Suprapubic skin (tissue), 4 donors: ENCODE data around the gene KSR1. TPM values are rescaled to one million over a fixed set of nuclear protein-coding genes. Genes with fewer than 3 reads are reported as not detected.

Experiments used
- DNase-seq, 2 donors: peaks; one replicate each; pipeline ENCODE4 v3.0.0-alpha.2; 2019; ENCODE audit warnings: low spot score in 2 of 2
- H3K27ac ChIP-seq: fragments of 200-600 bp; sonication (generic); one replicate; pipeline ENCODE4 v1.5.1; 2019
- H3K27me3 ChIP-seq: fragments of 200-600 bp; sonication (generic); one replicate; pipeline ENCODE4 v1.5.1; 2019
- H3K36me3 ChIP-seq: fragments of 200-600 bp; sonication (generic); one replicate; pipeline ENCODE4 v1.5.1; 2019
- H3K4me1 ChIP-seq: fragments of 200-600 bp; sonication (generic); one replicate; pipeline ENCODE4 v1.5.1; 2019
- H3K4me3 ChIP-seq: fragments of 200-600 bp; sonication (generic); one replicate; pipeline ENCODE4 v1.5.1; 2019; ENCODE audit warnings: mild to moderate bottlenecking
- H3K9me3 ChIP-seq: fragments of 200-600 bp; sonication (generic); one replicate; pipeline ENCODE4 v1.5.1; 2019
- CTCF ChIP-seq, 2 donors: fragments of 200-600 bp in 1 of 2; fragments of 450-650 bp in 1 of 2; sonication (generic) in 1 of 2; IDR thresholded peaks; one replicate each; pipeline ENCODE4 v1.5.1; 2016 to 2019; ENCODE audit warnings: antibody characterized with exemption in 2 of 2, mild to moderate bottlenecking in 1 of 2, moderate library complexity in 1 of 2
- EP300 ChIP-seq: sonication (generic); formaldehyde crosslinking; IDR thresholded peaks from one replicate; pipeline ENCODE4 v1.6.1; 2017; ENCODE audit warnings: antibody characterized with exemption
- POLR2A ChIP-seq, 2 donors: fragments of 450-650 bp; IDR thresholded peaks; one replicate each; pipeline ENCODE4 v1.6.1; 2017; ENCODE audit warnings: antibody characterized with exemption in 2 of 2, mild to moderate bottlenecking in 2 of 2, moderate library complexity in 2 of 2
- POLR2AphosphoS5 ChIP-seq, 3 donors: sonication (generic); formaldehyde crosslinking; IDR thresholded peaks; one replicate each; pipeline ENCODE4 v1.6.1; 2017; ENCODE audit warnings: antibody characterized with exemption in 3 of 3
- WGBS: methylation state at CpG from one replicate; pipeline ENCODE4 v1.1.5; 2018; 5-methylcytosine and 5-hydroxymethylcytosine counted together
- total RNA-seq, 4 donors: library from RNA; depleted of rRNA; stranded (reverse); fragments of >200 nt; gene quantifications; one replicate each; pipeline ENCODE4 v1.1.0, GENCODE V29; 2016

Gene KSR1
- total RNA-seq, 4 donors from 2014 or later = 38.1 to 54.0 (median 49.5) TPM

- H3K36me3 ChIP-seq = no peaks in the 10 kb centered on the region
- H3K4me1 ChIP-seq = peaks cover 56% of the 10 kb centered on the region
- no peak overlapping the region for H3K27ac ChIP-seq
- no peak for DNase-seq
- TF ChIP-seq POLR2A (IDR thresholded peaks at IDR 0.05) (no peak), CTCF (IDR thresholded peaks at IDR 0.05) (no peak), POLR2AphosphoS5 (IDR thresholded peaks at IDR 0.05) (no peak), EP300 (no peak)
- H3K9me3 ChIP-seq = no peaks in the 10 kb centered on the region
- 59% methylated on average over 10 of the region's 10 CpGs for WGBS
- H3K4me3 ChIP-seq = no peak overlapping the region
- no peaks in the 10 kb centered on the region for H3K27me3 ChIP-seq
These were observed 18.9 kb downstream of the KSR1 start for GRCh38 chr17:27475070-27475673.

GRCh38 chr17:27475981-27476895 is 20.0 kb downstream of the KSR1 start:
- no peaks in the 10 kb centered on the region for H3K36me3 ChIP-seq
- peaks cover 52% of the 10 kb centered on the region for H3K4me1 ChIP-seq
- no peak for DNase-seq

DNA sequence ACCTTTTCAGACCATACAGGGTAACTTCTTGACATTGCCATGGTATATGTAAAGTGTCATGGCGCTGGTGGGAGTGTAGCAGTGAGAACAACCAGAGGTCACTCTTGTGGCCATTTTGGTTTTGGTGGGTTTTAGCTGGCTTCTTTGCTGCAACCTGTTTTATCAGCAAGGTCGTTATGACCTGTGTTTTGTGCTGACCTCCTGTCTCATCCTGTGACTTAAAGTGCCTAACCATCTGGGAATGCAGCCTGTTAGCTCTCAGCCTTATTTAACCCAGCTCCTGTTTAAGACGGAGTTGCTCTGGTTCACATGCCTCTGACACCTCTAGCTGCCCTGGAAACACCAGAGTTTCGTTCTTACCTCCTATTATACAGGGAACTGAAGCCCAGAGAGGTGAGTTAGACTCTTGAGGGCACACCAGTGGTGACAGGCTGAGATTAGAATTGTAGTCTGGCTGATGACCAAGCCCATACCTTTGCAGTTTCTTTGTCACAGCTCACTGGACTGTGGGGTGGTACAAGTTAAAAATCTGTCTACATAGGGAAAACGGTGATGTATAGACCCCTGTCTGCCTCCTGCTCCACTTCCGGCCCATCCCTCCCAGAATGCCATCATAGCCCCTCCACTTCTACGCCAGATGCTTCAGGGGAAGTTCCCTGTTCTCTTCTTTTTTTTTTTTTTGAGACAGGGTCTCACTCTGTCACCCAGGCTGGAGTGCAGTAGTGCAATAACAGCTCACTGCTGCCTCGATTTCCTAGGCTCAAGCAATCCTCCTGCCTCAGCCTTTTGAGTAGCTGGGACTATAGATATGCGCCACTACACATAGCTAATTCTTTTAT is 21.0 kb downstream of the KSR1 start:
- DNase-seq = no peak
- TF ChIP-seq POLR2AphosphoS5 (IDR thresholded peaks at IDR 0.05) (no peak), CTCF (IDR thresholded peaks at IDR 0.05) (no peak), EP300 (no peak), POLR2A (IDR thresholded peaks at IDR 0.05) (no peak)
- Histone ChIP-seq H3K36me3 (no peaks in the 10 kb centered on the region), H3K9me3 (no peaks in the 10 kb centered on the region), H3K27ac (no peak overlapping the region), H3K4me3 (no peak overlapping the region), H3K4me1 (peaks cover 42% of the 10 kb centered on the region), H3K27me3 (no peaks in the 10 kb centered on the region)
- WGBS = 90% methylated on average over 9 of the region's 9 CpGs

More at GRCh38 chr17:27475981-27476895, 20.0 kb downstream of the KSR1 start:
- TF ChIP-seq POLR2A (IDR thresholded peaks at IDR 0.05) (no peak), CTCF (IDR thresholded peaks at IDR 0.05) (no peak), POLR2AphosphoS5 (IDR thresholded peaks at IDR 0.05) (no peak), EP300 (no peak)
- Histone ChIP-seq H3K27ac (no peak overlapping the region), H3K4me3 (no peak overlapping the region), H3K9me3 (no peaks in the 10 kb centered on the region), H3K27me3 (no peaks in the 10 kb centered on the region)
- WGBS = 62% methylated on average over 7 of the region's 14 CpGs

DNA sequence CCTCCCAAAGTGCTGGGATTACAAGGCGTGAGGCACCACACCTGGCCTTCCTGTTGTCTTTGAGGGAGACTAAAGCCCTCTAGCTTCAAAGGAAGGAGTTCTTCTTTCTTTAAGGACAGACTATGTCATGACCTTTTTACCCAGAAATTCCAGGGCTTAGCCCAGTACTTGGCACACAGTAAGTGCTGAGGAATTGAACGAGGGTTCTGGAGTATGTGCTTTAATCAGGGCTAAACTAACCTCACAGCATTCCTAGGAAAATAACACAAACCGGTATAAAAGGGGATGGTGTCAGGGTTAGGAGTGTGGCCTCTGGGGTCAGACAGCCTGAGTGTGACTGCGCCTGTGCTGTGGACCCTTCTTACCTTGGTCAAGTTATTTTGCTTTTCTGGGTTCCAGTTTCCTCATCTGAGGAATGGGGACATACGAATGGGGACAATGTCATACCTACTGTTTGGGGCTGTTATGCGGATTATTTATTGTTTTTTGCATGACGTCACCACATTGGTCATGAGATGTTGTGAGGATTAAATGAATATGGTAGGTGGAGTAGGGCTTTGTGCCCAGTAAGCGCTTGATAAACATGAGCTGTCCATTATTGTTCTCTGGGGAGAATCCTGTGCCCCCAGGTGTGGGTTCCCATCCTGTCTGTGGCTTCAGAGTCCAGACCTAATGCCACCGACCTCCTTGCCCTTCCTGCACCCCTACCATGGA is 21.9 kb downstream of the KSR1 start:
- TF ChIP-seq POLR2AphosphoS5 (IDR thresholded peaks at IDR 0.05) (no peak), EP300 (no peak), POLR2A (IDR thresholded peaks at IDR 0.05) (no peak), CTCF (IDR thresholded peaks at IDR 0.05) (no peak)
- no peak overlapping the region for H3K4me3 ChIP-seq
- H3K4me1 ChIP-seq = peaks cover 37% of the 10 kb centered on the region
- H3K9me3 ChIP-seq = no peaks in the 10 kb centered on the region
- no peak for DNase-seq
- H3K36me3 ChIP-seq = no peaks in the 10 kb centered on the region
- no peaks in the 10 kb centered on the region for H3K27me3 ChIP-seq
- WGBS = 88% methylated on average over 9 of the region's 9 CpGs
- no peak overlapping the region for H3K27ac ChIP-seq
